GM10266 (cell line): ENCODE data around the gene INVS.
"Not testable (repeated sequence)": the region's sequence is repeated elsewhere in the genome, so short reads cannot be mapped to it uniquely, and the experiment has no call there.

Source experiments
- DNase-seq: peaks from one replicate; pipeline ENCODE4 v3.0.0; 2012; ENCODE audit errors: extremely low spot score
- TF ChIP-seq, protein P1 (sequence below): IDR thresholded peaks from 2 replicates; pipeline ENCODE4 v1.5.1; 2012; ENCODE audit warnings: mild to moderate bottlenecking, low read depth; ENCODE audit not compliant: control insufficient read depth, insufficient read depth; ENCODE audit errors: missing control alignments

Gene INVS

DNA sequence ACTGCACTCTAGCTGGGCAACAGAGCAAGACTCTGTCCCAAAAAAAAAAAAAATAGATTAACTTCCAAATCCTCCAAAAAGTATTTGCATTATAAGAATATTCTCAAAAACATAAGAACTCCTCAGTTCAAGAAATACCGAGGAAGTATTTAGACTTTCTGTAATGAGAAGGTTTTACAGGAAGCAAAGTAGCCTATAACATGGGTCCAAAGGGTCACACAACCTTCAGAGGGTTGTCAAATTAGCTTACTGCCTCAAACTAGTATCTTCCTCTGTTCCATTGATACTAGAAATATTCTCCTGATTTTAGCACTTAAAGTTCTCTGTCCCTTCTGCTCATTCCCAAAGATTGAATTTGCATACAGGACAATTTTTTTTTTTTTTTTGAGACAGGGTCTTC, 121.9 kb downstream of the INVS start:
- TF ChIP-seq, protein P1, sequence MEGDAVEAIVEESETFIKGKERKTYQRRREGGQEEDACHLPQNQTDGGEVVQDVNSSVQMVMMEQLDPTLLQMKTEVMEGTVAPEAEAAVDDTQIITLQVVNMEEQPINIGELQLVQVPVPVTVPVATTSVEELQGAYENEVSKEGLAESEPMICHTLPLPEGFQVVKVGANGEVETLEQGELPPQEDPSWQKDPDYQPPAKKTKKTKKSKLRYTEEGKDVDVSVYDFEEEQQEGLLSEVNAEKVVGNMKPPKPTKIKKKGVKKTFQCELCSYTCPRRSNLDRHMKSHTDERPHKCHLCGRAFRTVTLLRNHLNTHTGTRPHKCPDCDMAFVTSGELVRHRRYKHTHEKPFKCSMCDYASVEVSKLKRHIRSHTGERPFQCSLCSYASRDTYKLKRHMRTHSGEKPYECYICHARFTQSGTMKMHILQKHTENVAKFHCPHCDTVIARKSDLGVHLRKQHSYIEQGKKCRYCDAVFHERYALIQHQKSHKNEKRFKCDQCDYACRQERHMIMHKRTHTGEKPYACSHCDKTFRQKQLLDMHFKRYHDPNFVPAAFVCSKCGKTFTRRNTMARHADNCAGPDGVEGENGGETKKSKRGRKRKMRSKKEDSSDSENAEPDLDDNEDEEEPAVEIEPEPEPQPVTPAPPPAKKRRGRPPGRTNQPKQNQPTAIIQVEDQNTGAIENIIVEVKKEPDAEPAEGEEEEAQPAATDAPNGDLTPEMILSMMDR = no peak
- DNase-seq = no peak

DNA sequence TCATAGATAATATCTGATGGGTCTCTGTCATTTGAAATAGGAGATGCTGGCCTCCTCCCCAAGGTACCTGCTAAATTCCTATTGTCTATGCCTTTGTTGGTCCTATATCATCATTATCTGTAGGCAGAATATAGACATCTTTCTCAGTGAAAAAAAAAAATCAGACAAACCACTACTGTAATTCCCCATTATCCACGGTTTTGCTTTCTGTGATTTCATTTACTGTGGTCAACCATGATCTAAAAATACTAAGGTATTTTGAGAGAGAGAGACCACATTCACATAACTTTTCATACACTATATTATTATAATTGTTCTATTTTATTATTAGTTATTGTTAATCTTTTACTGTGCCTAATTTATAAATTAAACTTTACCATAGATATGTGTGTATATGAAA, 122.5 kb downstream of the INVS start:
- TF ChIP-seq, protein P1 = no peak
- no peak for DNase-seq

DNA sequence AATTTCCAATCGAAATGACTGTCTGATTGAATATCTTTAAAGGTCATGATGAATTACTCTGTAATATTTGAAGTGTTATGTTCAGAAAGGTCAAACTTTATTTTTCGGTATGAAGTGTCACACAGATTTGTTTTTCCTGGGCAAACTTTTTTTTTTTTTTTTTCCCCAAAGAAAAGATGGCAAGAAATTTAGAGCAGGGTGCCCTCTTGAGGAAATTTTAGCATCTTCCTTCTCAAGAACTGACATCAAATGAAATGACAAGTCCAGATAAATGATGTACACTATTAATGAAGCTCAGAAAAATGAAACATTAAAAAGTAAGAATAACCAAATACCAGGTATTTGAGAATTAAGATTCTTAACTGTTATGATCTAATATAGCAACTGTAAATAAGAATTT, 123.6 kb downstream of the INVS start:
- DNase-seq = no peak
- TF ChIP-seq, protein P1 = peak; percentile 27

DNA sequence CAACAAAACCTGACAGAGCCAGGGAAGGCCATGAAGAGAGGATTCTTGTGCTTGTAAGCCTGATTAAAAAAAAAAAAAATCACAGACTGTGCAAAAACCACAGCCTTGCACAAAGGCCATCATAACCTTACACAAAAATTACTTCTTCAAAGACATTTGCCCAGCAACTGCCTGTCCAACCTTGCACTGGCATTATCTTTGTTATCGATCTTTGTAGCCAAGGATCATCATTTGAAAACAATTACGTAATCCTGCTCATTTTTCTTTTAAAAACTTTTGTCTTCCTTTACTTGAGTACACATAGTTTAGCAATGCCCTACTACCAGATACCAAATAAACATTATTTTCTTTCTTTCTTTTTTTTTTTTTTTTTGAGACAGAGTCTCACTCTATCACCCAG, 128.6 kb downstream of the INVS start:
- DNase-seq = no peak
- TF ChIP-seq, protein P1 = no peak

DNA sequence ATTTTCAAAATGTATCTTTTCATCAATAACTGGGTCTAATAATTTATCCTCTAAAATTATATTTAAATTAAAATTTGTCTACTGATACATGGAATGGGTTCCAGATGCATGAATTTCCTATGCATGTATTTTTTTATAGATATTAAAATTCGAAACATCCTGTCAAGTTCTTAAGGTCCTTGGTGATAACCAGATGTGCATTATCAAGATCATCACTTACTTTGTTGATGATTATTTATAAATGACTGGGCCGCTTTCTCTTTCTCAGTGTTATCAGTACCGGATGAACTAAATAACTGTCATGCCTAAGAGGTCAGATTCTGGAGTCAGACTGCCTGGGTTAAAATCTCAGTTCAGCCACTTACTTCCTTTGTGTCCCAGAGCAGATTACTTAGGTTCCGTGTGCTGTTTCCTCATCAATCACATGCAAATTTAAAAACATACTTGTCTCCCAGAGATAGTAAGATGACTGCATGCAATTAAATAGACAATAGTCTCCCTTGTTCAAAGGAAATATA, 129.4 kb downstream of the INVS start:
- no peak for DNase-seq
- TF ChIP-seq, protein P1 = no peak

DNA sequence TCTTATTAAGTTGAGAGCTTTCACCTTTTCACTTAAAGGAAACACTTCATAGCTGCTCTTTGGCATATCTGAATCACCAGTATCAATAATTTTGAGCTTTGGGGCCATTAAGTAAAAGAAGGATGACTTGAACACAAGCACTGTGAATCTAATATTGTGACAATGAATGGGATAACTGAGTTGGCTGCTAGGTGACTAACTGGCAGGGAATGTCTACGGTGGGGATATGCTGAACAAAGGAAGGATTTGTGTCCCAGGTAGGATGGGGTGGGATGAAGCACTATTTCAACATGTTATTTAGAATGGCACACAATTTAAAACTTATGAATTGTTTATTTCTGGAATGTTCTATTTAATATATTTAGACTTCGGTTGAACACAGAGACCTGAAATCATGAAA, 130.1 kb downstream of the INVS start:
- TF ChIP-seq, protein P1 = no peak
- DNase-seq = no peak

DNA sequence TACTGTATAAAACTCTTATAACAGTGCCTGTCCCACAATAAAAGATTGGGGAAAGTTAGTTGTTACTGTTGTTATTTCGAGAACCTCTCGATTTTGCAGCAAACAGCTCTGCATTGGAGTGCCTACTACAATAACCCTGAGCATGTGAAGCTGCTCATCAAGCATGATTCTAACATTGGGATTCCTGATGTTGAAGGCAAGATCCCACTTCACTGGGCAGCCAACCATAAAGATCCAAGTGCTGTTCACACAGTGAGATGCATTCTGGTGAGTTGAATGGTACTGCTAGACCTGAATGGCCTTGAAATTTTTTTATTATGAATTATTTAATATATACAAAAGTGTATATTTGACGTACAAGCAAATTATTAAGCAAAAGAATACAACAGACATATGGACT, 130.5 kb downstream of the INVS start:
- TF ChIP-seq, protein P1 = no peak
- DNase-seq = no peak

DNA sequence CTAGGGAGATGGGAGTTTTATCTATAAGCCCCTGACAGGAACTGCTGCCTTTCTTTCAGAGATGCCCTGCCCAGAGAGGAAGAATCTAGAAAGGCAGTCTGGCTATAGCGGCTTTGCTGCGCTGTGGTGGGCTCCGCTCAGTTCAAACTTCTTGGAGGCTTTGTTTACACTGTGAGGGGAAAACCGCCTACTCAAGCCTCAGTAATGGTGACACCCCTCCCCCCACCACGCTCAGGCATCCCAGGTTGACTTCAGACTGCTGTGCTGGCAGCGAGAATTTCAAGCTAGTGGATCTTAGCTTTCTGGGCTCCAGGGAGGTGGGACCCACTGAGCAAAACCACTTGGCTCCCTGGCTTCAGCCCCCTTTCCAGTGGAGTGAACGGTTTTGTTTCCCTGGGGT, 137.9 kb downstream of the INVS start:
- not testable (repeated sequence) for DNase-seq
